Lung microvascular endothelial cell (primary cell): ENCODE data around the gene SPNS3. TPM values are rescaled to one million over a fixed set of nuclear protein-coding genes. Genes with fewer than 3 reads are reported as not detected.
A peak's percentile ranks its signal among the peaks of the same experiment; 100 is the strongest.

ENCODE experiments used
- DNase-seq, 2 donors: peaks; one replicate each; pipeline versions ENCODE4 v3.0.0 to v3.0.0-alpha.2; 2010; ENCODE audit warnings: low read depth in 2 of 2
- total RNA-seq: library from RNA; depleted of rRNA; stranded (reverse); fragments of >200 nt; gene quantifications from 2 replicates; pipeline ENCODE4 v1.2.1, GENCODE V29; 2014

SPNS3 gene
- total RNA-seq, 1 donor from 2014 or later: 0.40 TPM

- no peak for DNase-seq
Observed at GRCh38 chr17:4529533-4530152, 95.9 kb downstream of the SPNS3 start.

DNA sequence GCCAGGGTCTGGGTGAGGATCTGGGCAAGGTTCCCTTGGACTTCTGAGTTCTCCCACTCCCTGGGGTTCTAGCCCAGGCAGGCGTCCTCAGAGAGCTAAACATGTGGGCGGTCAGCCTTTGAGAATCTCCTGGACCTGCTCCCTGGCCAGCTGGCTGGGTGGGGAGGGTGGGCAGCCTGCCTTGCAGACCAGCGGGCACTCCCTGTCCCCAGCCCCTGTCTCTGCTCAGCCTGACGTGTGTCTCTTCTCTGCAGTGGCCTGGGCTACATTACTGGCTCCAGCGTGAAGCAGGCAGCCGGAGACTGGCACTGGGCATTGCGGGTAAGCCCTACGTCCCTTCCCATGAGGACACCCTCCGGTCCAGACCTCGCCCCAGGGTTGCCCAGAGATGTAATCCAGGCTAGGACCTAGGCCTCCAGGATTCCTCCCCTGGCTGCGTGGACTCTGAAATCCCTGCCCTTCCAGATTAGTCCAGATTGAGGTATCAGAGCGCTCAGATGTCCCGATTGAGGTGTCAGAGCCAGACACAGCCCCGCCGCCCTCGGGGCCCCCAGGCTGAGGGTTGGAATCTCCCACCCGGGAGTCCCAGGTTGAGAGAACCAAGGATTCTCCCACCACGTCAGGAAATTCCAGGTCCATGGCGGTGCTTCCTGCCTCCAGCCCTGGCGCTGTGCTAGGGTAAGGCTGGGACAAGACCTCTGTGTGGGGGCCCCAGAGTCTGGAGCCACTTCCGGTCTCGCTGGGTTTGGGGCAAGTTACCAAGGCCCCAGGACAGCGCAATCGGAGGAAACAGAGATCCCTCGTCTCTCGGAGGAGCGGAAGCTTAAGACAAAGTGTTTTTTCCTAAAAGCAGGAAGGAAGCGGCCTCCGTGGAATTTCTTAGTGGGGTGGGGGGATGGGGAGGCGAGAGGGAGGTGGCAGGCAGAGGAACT, 97.3 kb downstream of the SPNS3 start:
- peak; percentile 83 to 94 for DNase-seq

- DNase-seq: no peak
Observed at GRCh38 chr17:4531988-4532736, 98.4 kb downstream of the SPNS3 start.

GRCh38 chr17:4532860-4533522, 99.3 kb downstream of the SPNS3 start:
- no peak for DNase-seq

GRCh38 chr17:4533523-4534504, 100.1 kb downstream of the SPNS3 start:
- DNase-seq: peak; percentile 27 to 45

DNA sequence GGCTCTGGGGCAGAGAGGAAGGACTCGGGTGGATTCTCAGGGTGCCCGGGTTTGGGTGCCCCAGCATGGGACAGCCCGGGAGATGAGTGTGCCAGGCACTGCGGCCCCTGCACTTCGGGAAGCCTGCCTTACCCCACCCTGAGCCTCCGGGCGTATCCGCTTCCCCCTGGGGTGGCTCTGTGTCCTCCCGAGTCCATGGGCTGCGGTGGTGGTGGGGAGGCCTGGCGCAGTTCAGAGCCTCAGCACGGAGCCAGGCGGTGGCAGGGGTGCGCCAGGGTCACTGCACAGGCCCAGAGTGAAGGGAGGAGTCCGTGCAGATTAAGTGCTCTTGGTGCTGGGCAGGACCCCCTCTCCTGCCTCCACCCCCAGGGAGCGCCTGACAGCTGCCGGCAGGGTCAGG, 100.8 kb downstream of the SPNS3 start:
- no peak for DNase-seq

GRCh38 chr17:4534928-4535666, 101.4 kb downstream of the SPNS3 start:
- no peak for DNase-seq

DNA sequence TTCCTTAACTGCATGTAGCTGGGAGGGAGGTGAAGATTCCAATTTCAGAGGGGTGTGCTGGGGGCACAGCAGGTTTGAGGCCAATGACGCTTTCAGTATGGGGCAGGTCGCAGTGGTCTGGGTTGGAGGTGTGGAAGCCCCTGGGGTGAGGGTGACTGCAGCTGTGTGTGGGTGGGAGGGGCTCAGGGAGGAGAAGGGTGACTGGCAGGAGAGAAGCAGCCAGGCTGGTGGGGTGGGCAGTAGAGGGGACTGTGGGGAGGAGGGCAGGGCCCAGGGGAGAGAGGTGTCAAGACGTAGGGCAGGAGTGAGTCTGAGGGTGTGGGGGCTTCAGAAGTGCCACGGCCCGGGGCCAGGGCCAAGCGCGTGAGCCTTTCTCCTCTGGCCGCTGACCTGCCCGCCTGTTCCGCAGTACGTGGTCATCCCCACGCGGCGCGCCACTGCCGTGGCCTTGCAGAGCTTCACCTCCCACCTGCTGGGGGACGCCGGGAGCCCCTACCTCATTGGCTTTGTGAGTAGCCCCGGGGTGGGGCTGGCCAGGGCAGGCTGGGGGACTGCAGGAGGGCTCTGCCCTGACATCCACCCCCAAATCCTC, 102.0 kb downstream of the SPNS3 start:
- no peak for DNase-seq

DNA sequence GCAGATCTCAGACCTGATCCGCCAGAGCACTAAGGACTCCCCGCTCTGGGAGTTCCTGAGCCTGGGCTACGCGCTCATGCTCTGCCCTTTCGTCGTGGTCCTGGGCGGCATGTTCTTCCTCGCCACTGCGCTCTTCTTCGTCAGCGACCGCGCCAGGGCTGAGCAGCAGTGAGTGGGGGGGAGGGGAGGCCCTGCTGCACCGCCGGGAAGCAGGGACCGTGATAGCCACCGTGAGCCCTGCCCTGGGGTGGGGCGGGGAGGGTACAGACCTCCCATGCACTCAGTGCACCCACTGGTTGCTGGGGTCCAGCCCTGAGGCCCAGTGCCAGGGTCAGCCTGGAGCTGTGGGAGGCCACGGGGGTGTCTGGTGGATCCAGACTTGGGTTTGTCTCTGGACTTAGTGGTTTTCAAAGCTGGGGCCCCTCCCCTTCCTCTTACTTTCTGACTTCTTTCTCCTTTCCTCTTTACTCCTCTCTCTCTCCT, 102.6 kb downstream of the SPNS3 start:
- DNase-seq: no peak

- DNase-seq: peak in 1 of 2 donors; percentile 29
Observed at GRCh38 chr17:4536742-4537411, 103.1 kb downstream of the SPNS3 start.

Other genes starting within 250 kb of the SPNS3 start
- gene ANKFY1, start 170.0 kb upstream of the SPNS3 start, total RNA-seq: 19.0 and 22.4 TPM in 2 replicates
- gene UBE2G1, start 67.3 kb upstream of the SPNS3 start, total RNA-seq: 27.5 and 32.9 TPM in 2 replicates
- 36.6 and 71.4 TPM in 2 replicates for gene SPNS2, start 64.9 kb downstream of the SPNS3 start, total RNA-seq
- gene MYBBP1A, start 121.4 kb downstream of the SPNS3 start, total RNA-seq: 24.2 and 31.7 TPM in 2 replicates
- gene GGT6, start 126.6 kb downstream of the SPNS3 start, total RNA-seq: not detected in 2 replicates
- gene SMTNL2, start 150.6 kb downstream of the SPNS3 start, total RNA-seq: not detected in 2 replicates
- gene ALOX15, start 207.7 kb downstream of the SPNS3 start, total RNA-seq: not detected in 2 replicates